ENCODE measurements around the gene MARCHF11. TPM values are rescaled to one million over a fixed set of nuclear protein-coding genes. Genes with fewer than 3 reads are reported as not detected.

Gene MARCHF11
- total RNA-seq, 1 donor from 2014 or later: not detected

GRCh38 chr5:16061163-16061562 lies 118.4 kb downstream of the MARCHF11 start:
- DNase-seq (ENCODE audit: extremely low read depth, low read depth, low spot score): no peak

DNA sequence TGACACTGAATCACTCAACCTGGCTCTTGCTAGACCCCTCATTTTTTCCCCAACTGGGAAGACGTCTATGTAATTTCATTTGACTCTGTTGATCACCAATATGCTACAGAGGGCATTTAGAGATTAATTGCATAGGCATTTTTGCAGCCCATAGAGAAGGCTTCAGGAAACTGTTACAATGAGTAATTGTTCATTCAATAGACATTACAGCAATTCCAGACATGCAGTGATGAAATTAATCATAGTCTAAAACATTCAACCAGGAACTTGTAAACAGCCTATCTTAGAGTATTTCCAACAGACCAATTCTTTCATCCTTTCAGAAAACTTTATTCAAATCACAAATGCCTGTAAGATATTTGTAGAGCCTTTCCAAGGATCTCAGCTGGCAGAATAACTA lies 122.3 kb downstream of the MARCHF11 start:
- DNase-seq (ENCODE audit: extremely low read depth, low read depth, low spot score): no peak

DNA sequence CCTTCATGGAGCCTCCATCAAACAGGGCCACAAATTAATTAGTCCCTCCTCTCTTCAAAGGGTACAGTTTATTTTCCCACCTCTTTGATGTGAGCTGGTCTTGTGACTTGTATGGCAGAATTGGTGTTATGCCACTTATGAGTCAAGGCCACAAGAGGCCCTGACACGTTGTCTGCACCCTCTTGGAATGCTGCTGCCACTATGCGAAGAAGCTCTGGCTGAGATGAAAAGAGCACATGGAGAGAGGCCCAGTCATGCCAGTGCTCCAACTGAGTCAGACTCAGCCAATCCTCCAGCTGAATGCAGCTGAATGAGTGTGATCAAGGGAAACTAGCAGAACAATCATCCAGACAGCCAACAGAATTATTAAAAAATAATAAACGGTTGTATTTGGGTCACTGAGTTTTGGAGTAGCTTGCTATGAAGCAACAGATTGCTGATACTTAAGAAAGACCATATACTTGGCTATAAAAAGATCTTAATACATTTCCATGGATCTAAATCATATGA lies 128.3 kb downstream of the MARCHF11 start:
- no peak for DNase-seq (ENCODE audit: extremely low read depth, low read depth, low spot score)

DNA sequence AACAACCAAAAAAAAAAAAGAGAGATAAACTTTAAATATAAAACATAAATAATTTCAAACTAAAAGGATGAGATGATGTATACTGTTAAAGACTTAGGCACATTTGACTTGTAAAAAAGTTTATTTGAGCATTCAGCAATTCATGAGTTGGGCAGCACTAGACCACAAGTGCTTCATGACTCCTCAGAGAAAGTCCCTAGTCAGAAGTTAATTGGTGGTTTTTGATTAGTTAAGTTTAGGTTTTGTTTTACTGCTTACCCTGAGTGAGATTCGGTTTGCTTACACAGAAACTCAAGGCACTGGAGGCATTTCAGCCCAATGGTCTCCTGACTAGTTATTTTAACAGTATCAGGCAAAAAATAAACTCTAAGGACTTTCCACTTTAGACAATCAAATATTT lies 129.2 kb downstream of the MARCHF11 start:
- no peak for DNase-seq (ENCODE audit: extremely low read depth, low read depth, low spot score)

DNA sequence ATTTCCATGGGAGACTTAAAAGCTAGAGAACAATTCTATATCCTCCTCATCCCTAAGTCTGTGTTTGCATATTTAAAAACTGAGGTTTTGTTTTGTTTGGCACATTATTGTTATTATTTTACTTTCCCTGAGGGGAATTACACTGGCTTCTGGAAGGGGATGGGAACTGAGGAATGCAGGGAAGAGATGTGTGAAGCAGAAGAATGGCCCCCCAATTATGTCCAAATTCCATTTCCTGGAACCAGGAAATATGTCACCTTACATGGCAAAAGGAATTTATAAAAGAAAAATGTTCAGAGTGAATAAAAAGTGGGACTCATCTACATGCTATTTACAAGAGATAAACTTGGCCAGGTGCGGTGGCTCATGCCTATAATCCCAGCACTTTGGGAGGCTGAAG lies 129.8 kb downstream of the MARCHF11 start:
- no peak for DNase-seq (ENCODE audit: extremely low read depth, low read depth, low spot score)

DNA sequence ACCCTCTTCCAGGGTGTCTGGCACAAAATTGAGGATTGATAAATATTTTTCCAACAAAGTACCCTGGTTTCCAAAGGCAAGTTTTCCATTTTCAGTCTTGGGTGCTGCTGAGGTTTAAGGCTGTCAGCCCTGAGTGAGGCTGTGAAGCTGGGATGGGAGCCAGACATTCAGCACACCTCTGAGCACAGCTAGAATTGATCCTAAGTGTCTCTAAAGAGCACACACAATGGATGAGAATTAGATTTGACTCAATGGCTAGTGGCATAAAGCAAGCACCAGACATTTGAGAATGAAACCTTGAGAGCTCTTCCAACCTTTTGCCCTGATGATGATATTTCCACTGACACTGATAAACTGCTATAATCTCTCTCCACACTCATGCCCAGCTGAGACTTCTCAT lies 131.5 kb downstream of the MARCHF11 start:
- DNase-seq (ENCODE audit: extremely low read depth, low read depth, low spot score): no peak

GRCh38 chr5:16043349-16043965 lies 136.1 kb downstream of the MARCHF11 start:
- DNase-seq (ENCODE audit: extremely low read depth, low read depth, low spot score): no peak

GRCh38 chr5:16037121-16037845 lies 142.3 kb downstream of the MARCHF11 start:
- DNase-seq (ENCODE audit: extremely low read depth, low read depth, low spot score): no peak

DNA sequence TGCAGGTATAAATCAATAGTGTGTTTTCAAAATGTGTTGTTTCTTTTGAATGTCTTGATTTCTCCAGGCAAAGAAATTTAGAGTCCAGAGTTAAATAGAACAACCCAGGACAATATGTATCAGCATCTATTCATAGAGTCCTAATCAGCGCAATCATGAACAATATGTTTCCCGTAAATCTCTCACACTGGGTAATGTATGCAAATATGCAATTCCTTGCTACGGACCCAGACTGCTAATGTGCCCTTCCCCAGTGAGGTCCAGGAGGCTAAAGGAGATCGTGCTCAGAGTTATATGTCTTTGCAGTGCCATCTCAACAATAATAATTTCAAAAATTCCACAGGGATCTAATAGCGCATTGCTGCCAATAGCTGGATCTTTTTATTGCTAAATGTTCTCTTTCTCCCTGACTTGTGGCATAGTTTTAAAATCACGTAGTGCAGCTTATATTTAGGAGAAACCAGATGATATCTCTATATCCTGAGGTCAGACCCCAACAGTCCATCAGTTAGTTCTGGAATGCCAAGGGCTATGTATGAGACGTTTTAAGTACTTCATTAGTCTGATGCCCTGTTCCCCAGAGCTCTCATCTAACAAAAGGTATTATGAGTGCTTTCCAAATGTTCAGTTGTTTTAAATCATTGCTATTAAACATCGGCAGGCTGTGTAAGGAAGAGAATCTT lies 145.1 kb downstream of the MARCHF11 start:
- no peak for DNase-seq (ENCODE audit: extremely low read depth, low read depth, low spot score)

DNA sequence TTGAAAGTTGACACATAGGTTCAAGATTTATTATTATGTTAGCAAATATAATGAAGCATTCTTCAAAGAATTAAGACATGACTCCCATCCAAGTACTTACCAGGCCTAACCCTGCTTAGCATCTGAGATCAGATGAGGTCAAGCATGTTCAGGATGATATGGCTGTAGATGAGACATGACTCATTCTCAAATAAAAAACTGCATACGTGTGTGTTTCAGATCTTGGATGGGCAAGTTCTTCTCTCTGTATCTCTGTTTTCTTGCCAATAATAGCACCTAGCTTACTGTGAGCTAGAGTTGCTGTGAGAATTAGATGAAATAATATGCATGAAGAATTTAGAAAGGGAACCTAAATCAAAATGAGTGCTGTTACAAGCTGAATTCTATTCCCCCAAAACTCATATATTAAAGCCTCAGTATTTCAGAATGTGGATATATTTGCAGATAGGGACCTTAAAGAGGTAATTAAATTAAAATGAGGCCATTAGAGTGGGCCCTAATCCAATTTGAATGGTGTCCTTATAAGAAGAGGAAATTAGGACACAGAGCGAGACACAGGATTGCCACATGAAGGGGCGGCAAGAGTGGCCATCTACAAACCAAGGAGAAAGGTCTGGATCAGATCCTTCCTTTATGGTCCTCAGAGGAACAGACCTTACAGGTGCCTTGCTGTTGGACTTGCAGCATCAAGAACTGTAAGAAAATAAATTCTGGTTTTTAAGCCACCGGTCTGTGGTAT lies 146.2 kb downstream of the MARCHF11 start:
- no peak for DNase-seq (ENCODE audit: extremely low read depth, low read depth, low spot score)

GRCh38 chr5:16028708-16029107 lies 150.9 kb downstream of the MARCHF11 start:
- DNase-seq (ENCODE audit: extremely low read depth, low read depth, low spot score): no peak

DNA sequence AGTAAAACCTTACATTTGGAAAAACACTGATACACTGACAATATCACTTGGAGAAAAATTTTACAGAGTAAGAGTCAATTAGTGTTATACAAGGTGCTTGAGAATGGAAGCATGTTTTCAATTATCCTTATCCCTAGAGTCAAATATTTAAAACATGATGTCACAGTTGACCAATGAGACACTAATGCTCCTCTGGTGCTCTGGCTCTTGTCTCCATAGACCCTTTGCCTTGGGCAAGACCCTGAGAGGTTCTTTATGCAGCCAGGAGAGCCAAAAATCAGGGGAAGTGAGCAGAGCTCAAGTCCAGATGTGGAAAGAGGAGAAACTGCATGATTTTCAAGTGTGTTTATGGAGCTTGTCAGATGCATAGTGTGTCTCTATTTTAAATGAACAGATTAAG lies 153.9 kb downstream of the MARCHF11 start:
- no peak for DNase-seq (ENCODE audit: extremely low read depth, low read depth, low spot score)

GRCh38 chr5:16018970-16019369 lies 160.6 kb downstream of the MARCHF11 start:
- DNase-seq (ENCODE audit: extremely low read depth, low read depth, low spot score): no peak

DNA sequence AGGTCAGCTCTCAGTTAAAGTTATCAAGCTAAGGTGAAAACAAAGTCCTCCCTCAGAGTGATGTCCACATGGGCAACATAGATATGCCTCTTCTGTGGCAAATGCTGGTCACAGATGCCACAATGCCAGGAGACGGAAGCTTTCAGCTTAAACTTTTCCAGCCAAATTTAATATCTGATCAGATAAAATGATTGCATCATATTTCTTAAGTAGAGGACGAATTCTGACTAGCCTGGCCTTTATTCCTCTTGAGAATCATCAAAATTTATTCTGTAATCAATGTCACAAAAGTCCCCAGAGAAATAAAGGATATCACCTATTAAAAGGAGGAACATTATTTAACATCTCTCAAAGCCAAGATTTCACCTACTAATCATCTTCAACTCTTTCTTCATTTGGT lies 161.9 kb downstream of the MARCHF11 start:
- no peak for DNase-seq (ENCODE audit: extremely low read depth, low read depth, low spot score)

Measured in glomerular endothelial cell (primary cell).